ENCODE data around the gene MSI2.

DNA sequence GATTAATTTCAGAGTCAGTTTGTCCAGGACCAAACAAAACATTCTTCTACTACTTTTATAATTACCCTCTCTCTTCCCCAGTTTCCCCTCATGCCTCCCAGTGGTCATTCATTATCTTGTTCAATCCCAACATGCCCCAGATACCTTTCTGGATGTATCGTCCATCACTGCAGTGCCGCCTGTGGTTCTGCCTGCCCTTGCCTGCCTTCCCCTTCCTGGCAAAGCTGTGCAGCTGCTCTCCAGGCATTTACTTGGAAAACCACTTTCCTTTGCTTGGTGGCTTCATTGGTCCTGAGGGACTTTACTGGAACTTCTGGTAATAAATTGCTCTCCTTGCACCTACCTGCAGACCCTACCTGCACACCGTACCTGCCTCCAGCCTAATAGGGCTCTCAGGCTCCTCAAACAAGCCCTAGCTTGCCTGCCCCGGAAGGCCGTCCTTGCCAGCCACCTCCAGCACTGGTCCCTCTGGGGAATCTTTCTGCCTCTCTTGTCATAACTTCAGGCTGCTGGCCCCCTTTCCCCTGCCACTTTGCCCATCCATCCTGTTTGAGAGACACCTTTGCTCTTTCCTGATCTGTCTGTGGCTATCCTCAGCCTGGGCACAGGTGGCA is 19.5 kb upstream of the MSI2 start:
- TF ChIP-seq EZH2phosphoT487 (IDR thresholded peaks at IDR 0.05; ENCODE audit: borderline replicate concordance, low read depth, low read length), result no peak
- TF ChIP-seq, protein P1, sequence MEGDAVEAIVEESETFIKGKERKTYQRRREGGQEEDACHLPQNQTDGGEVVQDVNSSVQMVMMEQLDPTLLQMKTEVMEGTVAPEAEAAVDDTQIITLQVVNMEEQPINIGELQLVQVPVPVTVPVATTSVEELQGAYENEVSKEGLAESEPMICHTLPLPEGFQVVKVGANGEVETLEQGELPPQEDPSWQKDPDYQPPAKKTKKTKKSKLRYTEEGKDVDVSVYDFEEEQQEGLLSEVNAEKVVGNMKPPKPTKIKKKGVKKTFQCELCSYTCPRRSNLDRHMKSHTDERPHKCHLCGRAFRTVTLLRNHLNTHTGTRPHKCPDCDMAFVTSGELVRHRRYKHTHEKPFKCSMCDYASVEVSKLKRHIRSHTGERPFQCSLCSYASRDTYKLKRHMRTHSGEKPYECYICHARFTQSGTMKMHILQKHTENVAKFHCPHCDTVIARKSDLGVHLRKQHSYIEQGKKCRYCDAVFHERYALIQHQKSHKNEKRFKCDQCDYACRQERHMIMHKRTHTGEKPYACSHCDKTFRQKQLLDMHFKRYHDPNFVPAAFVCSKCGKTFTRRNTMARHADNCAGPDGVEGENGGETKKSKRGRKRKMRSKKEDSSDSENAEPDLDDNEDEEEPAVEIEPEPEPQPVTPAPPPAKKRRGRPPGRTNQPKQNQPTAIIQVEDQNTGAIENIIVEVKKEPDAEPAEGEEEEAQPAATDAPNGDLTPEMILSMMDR (conservative IDR thresholded peaks at IDR 0.05; ENCODE audit: low read length), result no peak
